GM19328 (cell line): ENCODE data around the gene TAP1.
"Not testable (repeated sequence)": the region's sequence is repeated elsewhere in the genome, so short reads cannot be mapped to it uniquely, and the experiment has no call there.

Source experiments
- ATAC-seq: cut with Tn5 transposase; IDR thresholded peaks from one replicate; pipeline ENCODE4 v1.9.1; 2021; ENCODE audit warnings: mild to moderate bottlenecking, moderate library complexity; ENCODE audit not compliant: unreplicated experiment

Gene TAP1, protein sequence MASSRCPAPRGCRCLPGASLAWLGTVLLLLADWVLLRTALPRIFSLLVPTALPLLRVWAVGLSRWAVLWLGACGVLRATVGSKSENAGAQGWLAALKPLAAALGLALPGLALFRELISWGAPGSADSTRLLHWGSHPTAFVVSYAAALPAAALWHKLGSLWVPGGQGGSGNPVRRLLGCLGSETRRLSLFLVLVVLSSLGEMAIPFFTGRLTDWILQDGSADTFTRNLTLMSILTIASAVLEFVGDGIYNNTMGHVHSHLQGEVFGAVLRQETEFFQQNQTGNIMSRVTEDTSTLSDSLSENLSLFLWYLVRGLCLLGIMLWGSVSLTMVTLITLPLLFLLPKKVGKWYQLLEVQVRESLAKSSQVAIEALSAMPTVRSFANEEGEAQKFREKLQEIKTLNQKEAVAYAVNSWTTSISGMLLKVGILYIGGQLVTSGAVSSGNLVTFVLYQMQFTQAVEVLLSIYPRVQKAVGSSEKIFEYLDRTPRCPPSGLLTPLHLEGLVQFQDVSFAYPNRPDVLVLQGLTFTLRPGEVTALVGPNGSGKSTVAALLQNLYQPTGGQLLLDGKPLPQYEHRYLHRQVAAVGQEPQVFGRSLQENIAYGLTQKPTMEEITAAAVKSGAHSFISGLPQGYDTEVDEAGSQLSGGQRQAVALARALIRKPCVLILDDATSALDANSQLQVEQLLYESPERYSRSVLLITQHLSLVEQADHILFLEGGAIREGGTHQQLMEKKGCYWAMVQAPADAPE

DNA sequence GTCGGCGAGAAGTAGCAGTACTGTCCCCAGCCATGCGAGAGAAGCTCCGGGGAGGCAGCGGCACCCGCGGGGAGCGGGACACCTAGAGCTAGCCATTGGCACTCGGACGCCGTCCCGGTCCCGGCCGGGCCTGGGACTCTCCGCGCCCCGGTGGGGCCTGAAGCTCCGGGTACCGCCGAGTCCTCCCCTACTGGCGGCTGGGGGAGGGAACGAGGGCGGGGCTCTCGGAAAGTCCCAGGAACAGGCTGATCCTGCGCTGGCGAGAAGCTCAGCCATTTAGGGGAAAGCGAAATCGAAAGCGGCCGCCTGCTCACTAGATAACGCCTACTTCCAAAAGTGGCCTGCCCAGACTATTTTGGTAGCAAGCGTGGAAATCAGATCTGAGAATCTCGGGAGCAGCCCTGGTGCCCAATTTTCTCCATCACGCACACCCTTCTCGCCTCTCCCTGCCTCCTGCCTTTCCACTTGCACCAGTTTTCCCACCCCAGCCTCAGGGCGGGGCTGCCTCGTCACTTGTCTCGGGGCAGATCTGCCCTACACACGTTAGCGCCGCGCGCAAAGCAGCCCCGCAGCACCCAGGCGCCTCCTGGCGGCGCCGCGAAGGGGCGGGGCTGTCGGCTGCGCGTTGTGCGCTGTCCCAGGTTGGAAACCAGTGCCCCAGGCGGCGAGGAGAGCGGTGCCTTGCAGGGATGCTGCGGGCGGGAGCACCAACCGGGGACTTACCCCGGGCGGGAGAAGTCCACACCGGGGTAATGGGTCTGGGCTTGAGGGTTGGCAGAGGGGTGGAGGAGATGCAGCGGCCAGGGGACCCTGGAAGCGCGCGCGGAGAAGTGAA, at the start of gene TAP1, which contains the start of gene PSMB9:
Gene TAP1, minus strand, starts transcription at position 164 of the 835 bp plus-strand sequence. Its CDS starts 68 bp downstream, at position 96.
Gene PSMB9, plus strand, starts transcription at position 652 of the 835 bp plus-strand sequence. Its CDS starts 38 bp downstream, at position 690.
- peak; percentile 80 for ATAC-seq

DNA sequence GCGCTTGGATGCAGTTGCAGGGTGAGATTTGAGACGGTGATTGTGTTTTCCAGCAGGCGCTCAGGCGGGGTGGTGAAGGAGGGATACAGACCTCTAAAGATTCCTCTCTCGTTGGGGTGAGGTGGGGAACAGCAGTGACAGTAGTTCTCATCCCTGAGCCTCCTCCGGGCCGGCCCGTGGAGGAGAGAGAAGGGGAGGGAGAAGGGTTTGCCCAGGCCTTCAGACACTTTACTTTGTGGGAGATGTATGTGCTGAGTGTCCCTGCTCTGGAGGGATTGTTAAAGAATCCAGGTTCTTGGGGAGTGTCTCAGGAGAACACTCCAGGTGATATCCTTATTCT, 41.5 kb upstream of the TAP1 start:
- ATAC-seq = no peak

DNA sequence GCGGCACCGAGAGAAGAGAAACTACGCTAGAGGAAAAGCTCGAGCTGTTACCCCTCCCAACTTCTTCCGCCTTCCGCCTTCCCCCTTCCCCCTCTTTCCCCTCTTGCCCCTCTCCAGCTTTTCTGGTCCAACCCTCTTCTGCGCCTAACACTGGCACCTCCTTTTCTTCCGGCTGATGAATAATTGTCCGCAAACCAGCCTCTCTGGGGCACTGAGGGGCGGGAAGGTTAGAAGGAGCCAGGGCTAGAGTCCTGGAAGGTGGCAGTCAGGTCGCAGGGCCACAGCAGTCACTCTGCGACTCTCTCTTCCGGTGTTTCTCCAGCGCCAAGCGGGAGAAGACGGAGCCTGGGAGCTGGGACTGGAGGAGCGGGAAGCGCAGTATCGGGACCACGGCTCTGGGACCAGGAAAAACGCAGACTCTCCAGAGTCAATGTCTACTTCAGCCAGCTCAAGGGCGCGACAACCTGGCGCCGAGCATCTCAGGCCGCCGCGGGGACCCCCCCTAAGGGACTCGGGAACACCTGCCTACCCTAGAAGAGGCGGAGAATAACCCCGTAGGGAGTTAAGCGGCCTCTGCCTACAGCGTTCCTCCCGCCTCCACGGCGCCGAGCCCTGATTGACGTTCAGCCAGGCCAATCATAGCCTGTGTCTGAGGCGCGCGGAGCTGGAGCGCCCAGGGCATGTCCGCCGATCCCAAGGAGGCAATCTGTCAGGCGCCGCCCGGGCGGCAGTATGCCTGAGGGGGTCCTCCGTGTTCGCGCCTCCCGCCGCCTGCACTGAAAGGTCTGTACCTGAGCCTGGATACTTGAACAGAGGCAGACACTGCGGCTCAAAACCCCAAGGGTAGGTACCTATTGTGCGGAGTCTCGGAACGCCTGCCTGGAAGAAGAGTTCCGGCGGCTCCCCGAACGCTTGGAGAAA, 40.8 kb upstream of the TAP1 start:
- peak; percentile 91 for ATAC-seq

DNA sequence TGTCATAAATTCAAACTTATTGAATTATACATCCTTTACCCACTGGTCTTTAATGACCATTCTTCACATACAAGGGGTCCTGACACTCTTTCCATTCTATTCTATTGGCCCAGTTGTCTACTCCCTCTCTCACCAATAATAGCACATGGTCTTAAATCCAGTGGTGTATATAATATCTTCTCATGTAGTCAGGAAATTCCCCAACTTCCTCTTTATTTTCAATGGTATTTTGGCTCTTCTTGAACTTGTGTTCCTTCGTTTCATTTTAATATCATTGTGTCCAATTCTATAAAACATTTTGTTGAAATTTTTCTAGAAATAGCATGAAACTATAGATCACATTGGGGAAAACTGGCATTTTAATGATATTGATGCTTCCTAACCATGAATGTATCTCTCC, 37.3 kb upstream of the TAP1 start:
- ATAC-seq = no peak

DNA sequence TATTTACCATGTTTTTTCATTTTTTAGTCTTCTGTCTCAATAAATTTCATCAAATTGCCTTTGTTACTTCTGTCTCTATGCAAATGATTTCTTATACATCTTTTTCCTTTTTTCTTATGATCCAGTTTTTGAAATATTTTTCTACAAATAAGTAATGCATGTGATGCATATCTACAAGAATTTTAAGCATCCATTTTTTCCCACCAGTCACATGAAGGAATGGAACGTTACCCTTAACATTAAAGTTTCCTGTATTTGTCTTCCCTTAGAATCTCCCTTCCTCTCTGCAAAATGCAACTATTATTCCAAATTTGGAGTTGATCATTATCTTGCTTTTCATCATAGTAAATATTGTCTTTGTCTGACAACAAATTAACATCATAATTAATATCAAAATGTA, 36.0 kb upstream of the TAP1 start:
- no peak for ATAC-seq

DNA sequence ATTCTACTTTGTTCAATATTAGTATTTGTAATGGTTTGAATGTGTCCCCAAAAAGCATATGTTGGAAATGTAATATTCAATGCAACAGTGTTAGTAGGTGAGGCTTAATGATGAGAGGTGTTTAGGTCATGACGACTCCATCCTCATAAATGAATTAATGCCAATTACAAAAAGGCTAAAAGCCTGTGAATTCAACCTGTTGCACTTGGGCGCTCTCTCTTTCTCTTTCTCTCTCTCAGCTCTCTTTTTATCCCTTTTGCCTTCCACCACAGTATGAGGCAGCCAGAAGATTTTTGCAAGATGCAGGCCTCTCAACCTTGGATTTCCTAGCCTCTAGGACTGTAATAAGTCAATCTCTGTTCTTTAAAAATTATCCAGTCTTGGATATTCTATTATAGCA, 35.1 kb upstream of the TAP1 start:
- ATAC-seq = no peak

DNA sequence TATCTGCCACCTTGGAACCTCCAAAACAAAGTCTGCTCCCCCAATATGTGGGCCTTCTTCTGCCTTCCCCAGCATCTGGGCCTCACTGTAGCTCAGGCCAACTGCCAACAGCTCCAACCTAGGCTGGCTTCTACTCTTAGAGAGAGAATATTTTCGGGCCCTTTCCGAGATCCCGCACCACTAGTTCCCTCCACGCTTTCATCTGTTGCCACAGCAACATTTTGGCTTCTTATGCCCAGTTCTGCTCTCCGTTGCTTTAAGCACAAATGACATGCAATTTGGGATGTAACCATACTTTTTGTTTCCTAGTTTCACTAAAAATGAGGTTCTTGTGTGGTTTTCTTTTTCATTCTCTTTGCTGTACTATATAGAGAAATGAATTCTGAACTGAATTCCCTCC, 34.1 kb upstream of the TAP1 start:
- no peak for ATAC-seq

DNA sequence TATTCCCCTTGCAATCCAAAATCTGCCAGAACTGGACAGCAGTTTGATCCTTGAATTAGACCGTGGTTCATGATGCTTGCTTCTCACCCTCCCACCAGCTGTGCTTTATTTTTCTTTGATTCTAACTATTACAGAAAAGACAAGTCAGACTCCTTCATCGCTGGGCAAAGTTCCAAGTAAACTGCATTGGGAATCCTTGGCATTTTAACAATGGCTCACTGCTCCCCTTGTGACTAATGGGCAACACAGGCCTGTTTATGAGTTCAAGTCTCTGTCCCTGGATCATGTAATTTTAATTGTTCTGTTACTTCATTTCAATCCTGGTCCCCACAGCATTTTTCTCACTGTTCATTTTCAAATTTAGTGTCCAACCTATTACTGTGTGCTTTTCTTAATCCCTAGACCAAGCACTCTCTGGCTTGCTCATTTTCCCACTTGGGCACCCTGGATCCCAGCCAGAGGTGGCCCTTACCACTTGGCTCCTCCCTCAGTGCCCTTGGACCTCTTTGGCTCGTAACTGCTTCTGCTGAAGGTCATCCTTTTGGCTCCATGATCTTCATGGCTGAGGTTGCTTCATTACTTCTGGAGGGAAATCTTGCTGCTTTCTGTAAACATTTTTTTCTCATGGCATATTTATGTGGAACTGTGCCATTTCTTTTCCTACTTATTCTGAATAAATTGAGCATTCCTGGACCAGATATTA, 33.3 kb upstream of the TAP1 start:
- no peak for ATAC-seq

DNA sequence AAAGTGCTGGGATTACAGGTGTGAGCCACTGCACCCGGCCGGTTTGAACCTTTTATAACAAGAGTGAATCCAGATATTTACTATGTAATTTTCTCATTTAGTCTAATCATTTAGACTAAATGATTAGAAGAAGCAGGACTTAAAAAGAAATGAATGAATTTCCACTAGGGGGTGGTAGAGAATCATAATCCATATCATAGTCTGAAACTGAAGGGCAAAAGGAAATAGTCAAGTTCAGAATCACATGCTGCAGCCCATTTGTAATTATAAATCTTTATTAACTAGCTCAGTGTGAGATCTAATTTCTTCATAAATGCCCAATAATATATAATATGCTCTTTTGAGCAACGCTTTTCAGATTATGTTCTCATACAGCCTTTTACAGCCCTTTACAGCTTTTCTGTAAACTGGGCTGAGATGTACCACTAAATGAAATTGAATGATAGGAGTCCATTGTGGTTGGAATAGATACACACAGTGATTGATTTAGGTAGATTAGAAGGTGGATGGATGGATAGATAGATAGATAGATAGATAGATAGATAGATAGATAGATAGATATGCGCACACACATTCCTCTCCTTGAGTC, 32.3 kb upstream of the TAP1 start:
- no peak for ATAC-seq

DNA sequence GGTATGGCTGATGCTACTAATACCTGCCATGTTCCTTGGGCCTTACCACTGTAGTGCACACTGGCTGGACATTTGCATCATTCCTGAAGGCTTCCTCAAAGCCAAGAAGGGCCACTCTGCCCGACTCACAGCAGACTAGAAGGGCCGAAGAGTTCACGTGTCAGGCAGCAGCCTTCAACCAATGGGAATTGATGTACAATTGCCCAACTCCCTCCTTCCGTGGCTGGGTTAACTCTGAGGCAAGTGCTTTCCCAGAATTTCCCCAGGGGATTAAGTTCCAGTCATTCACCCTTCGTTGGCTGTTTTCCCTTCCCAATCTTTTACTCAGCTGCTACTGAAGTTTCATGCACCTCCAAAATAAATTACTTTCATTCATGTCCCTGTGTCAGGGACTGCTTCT, 30.3 kb upstream of the TAP1 start:
- ATAC-seq = no peak

DNA sequence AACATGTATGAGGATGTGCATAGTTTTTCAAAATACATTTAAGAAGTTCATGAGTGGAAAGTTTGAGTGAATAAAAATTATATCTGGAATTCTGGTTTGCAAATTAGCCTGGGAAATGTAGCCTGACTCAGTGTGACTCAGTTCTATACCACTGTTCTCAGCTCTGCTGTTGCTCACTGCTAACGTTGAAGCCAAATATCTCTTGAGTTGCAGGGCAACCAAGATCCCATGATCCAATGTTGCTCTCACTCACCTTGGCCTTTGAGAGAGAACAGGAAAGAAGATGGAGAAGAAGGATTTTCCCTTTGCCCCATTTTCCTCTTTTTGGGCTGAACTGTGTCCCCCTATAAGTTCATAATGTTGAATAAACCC, 29.4 kb upstream of the TAP1 start:
- no peak for ATAC-seq

DNA sequence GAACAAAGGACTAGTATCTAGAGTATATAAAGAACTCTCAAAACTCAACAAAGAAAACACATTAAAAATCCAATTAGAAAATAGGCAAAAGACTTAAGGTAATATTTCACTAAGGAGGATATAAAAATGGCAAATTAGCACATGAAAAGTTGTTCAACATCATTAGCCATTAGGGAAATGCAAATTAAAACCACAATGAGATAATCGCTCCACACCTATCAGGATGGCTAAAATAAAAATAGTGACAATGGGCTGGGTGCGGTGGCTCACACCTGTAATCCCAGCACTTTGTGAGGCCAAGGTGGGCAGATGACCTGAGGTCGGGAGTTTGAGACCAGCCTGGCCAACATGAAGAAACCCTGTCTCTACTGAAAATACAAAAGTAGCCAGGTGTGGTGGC, 27.5 kb upstream of the TAP1 start:
- not testable (repeated sequence) for ATAC-seq

DNA sequence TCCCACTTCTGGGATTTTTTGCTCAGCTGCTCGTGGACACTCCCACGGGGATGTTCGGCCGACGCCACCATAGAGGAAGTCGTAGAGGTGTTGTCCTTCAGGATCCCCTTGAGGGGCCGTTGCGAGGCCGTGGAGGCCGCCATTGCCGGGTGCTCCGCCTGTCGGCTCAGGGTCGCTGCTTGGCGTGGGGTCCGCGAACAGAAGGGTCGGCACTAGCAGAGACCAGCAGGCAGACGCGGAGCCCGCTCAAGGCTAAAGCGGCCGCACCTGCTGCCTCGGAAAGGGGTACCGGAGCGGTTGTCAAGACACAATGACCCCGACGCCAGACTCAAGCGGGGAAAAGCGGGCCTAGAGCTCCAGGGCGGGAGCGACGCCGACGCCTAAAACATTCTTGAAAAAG, 26.2 kb upstream of the TAP1 start:
- no peak for ATAC-seq

DNA sequence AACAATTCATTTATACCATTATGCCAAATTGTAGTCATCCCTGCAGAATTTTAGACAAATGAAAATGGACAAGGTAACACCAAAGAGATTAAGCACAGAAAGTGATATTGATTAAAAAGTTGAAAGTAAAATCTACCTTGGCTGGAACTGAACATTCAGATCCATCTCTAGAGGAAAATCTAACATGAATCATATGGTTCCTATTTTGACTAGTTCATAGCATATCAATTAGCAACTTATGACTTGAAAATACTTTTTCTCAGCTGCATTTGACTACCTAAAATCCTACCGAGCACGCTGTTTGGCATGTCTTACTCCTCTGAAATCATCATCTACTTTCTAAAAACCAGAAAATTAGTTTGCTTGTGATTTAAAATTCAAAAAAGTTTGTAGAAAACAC, 23.1 kb upstream of the TAP1 start:
- no peak for ATAC-seq

DNA sequence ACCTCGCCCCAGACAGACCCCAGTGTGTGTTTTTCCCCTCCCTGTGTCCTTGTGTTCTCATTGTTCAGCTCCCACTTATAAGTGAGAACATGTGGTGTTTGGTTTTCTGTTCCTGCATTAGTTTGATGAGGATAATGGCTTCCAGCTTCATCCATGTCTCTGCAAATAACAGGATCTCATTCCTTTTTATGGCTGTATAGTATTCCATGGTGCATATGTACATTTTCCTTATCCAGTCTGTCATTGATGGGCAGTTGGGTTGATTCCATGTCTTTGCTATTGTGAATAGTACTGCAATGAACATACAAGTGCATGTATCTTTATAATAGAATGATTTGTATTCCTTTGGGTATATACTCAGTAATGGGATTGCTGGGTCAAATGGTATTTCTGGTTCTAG, 20.4 kb upstream of the TAP1 start:
- not testable (repeated sequence) for ATAC-seq

DNA sequence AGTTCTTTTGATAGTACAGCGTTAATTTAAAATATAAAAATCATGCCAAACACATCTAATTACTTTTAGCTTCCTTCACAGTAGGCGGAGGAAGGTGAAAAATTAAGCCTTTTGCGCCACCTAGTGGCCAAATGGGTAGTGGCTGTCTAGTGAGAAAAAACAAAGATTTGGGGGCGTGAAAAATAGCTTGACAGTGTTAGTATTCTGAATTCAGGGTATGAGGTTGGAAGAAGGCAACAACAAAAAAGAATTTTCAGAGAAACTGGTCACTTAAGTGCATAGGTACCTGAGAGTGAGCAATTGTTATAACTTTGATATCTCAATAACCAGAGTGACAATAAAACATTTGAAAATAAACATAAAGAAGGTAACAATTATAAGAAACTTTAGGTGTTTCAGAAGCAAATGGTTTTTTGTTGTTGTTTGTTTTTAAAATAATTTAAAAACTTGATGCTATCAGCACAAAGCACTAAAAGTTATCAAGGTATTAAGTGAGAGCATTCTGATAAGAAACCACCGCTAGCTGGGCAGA, 14.8 kb upstream of the TAP1 start:
- ATAC-seq = no peak

DNA sequence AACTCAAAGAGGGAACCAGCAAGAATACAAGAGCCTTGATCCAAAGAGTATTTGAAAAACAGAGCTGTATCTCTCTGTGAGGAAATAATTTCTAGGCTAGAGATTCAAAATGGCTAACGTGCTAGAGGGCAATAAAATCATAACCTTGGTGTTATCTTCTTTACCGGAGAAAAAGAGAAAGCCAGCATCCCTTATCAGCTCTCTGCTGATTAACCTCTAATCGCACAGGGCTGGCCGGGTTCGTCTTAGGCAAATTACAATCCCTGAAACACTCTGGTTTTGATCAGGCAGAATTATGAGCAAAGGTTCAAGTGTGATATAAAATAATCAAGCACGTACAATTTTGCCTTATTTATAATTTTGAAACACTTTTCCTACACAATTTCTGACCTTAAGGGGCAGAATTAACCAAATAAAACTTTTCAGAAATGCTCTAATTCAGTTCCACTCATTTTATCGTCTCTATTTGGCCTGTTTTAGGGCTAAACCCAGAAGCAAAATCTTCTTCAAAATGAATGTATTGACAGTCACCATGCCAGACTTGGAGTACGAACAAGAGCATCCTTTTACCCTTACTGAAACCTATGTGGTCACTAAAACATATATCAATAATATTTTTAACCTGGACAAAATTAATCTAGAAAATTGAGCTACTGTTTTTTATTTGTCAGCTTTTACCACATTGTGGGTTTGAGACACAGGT, 14.2 kb upstream of the TAP1 start:
- no peak for ATAC-seq

DNA sequence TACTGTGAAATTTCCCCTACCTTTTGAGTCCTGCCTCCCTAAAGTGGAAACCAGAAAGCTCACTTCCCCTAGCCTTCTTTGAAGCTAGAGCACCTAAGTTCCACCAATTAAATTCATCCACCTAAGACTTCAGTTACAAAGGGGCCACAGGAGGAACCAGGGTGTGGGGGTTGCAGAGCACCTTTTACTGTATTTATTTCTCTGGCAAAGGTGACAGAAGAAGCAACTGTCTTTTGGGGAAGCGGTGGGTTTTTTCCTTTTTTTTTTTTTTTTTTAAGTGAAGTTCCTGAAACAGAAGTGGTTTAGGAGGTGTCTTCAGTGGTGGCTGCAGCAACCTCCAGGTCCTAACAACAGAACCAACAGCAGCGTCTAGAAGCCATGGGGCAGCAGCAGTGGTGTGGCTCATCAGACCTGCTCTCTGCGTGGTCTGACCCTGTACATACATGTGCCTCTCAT, 13.5 kb upstream of the TAP1 start:
- ATAC-seq = no peak
